ENCODE results near the gene MRPL38. TPM values are rescaled to one million over a fixed set of nuclear protein-coding genes. Genes with fewer than 3 reads are reported as not detected.

Gene MRPL38
- total RNA-seq, 2 experiments from 2014 or later, result 112 to 198 TPM

DNA sequence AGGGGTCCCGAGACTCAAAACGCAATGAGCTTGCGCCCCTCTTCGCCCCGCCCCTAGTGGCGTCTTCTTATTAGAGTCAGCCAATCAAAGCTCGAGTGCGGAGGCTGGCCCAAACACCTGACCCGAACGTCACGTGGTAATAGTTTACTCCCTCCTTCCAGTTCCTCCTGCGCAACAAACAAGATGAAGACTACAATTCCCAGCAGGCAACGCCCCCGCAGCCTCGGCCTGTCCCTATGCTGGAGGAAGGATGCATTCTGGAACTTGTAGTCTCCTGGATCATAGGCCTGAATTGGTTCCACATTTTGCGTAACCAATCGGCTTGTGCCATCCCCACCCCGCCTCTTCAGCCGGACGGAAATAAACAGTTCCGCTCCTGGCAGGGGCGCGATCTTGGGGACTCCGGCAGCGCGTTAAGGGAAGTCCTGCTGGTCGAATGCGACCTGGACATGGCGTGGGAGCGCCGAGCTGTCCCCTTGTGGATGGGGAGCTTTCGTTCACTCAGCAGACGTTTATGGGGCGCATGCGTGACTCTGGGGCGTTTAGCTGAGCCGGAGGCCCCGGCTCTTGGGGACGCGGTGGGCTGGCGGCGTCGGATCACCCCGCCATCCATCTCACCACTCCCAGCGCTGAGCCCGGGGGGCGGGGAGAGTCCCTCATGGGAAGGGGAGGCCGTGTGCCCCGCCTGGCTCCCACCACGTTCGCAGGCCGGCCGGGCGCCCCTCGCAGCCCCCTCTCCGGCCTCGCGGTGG is 49.2 kb downstream of the MRPL38 start, which contains the start of gene WBP2:
Gene WBP2, minus strand, starts transcription at position 26 of the 752 bp plus-strand sequence. CDS start 38 bp downstream, outside the sequence.
- Histone ChIP-seq H3K36me3 (ENCODE audit: insufficient read depth, low read length) (peaks cover 10% of the 10 kb centered on the region; the same call in 1 of the 2 replicates), H3K79me2 (ENCODE audit: insufficient read depth, low read depth, low read length) (peaks cover 17% of the 10 kb centered on the region; the same call in 1 of the 2 replicates), H2AFZ (ENCODE audit: low read length) (peak within 1 kb of the TSS; percentile 53; the same call in 1 of the 2 replicates), H3K9me3 (ENCODE audit: low read length) (no peaks in the 10 kb centered on the region), H3K4me3 (ENCODE audit: low read depth, low read length, poor library complexity, severe bottlenecking) (peak within 1 kb of the TSS; percentile 78), H3K9me2 (ENCODE audit: insufficient read depth, low read length) (no peaks in the 10 kb centered on the region), H3K4me2 (ENCODE audit: low read length) (peak within 1 kb of the TSS; percentile 90), H4K20me1 (ENCODE audit: insufficient read depth, low read length) (peaks cover 4% of the 10 kb centered on the region; the same call in 1 of the 2 replicates), H3K27ac (ENCODE audit: low read depth, low read length, poor library complexity, severe bottlenecking) (peak within 1 kb of the TSS; percentile 78), H3K4me1 (ENCODE audit: insufficient read depth, low read length, poor library complexity, severe bottlenecking) (peaks cover 33% of the 10 kb centered on the region)
- ChIA-PET CTCF (ENCODE audit: unreplicated experiment) (interaction anchor here (0.5 to 2.4 kb wide), 14 partner anchors 9 to 876 kb away, joined by 3 to 10 read pairs (median 4); partner anchors contain the start of gene TRIM65), POLR2A (interaction anchor here (0.5 to 2.6 kb wide), 21 partner anchors 9 to 248 kb away, joined by 3 to 28 read pairs (median 4); partner anchors contain the start of genes EXOC7, MRPL38, TRIM65 and UNK)
- no peak for TF ChIP-seq EZH2phosphoT487 (IDR thresholded peaks at IDR 0.05; ENCODE audit: borderline replicate concordance, low read depth, low read length)
- TF ChIP-seq, protein P1, sequence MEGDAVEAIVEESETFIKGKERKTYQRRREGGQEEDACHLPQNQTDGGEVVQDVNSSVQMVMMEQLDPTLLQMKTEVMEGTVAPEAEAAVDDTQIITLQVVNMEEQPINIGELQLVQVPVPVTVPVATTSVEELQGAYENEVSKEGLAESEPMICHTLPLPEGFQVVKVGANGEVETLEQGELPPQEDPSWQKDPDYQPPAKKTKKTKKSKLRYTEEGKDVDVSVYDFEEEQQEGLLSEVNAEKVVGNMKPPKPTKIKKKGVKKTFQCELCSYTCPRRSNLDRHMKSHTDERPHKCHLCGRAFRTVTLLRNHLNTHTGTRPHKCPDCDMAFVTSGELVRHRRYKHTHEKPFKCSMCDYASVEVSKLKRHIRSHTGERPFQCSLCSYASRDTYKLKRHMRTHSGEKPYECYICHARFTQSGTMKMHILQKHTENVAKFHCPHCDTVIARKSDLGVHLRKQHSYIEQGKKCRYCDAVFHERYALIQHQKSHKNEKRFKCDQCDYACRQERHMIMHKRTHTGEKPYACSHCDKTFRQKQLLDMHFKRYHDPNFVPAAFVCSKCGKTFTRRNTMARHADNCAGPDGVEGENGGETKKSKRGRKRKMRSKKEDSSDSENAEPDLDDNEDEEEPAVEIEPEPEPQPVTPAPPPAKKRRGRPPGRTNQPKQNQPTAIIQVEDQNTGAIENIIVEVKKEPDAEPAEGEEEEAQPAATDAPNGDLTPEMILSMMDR (conservative IDR thresholded peaks at IDR 0.05; ENCODE audit: low read length), result peak; percentile 92
- no TSS peak for BruUV-seq (replicated peaks)
- intact Hi-C loops (cut with micrococcal nuclease; ENCODE audit: unreplicated experiment), result loop anchor here (1.0 to 5.0 kb wide), 7 partner anchors 21 to 217 kb away; partner anchors contain the start of genes GALR2, MRPL38, RECQL5 and SAP30BP
- DNase-seq (ENCODE audit: low spot score), result peak; percentile 100

DNA sequence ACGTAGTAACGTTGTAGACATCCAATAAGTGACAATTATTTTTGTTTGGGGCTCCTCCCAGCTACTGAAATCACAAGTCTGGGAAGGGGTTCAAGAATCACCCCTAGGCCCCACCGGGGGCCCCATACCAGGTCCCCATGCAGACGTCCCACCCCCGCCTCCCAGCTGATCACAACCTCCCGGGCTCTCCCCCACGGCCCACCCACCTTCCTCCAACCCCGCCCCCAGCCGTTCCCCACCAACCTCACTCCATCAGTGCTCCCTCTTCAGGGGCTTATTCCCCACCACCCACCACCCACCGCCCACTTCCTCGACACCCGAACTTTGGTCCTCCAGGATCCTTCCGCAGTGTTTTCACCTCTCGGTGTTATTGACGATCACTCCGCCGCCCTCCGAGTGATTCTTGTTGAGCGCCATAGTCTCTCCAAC is 49.8 kb downstream of the MRPL38 start:
- H4K20me1 ChIP-seq (ENCODE audit: insufficient read depth, low read length), result peaks cover 4% of the 10 kb centered on the region; the same call in 1 of the 2 replicates
- H3K4me1 ChIP-seq (ENCODE audit: insufficient read depth, low read length, poor library complexity, severe bottlenecking), result peaks cover 33% of the 10 kb centered on the region
- no peaks in the 10 kb centered on the region for H3K9me3 ChIP-seq (ENCODE audit: low read length)
- no peaks in the 10 kb centered on the region for H3K9me2 ChIP-seq (ENCODE audit: insufficient read depth, low read length)
- ChIA-PET CTCF (ENCODE audit: unreplicated experiment) (interaction anchor here (0.6 to 2.4 kb wide), 10 partner anchors 9 to 651 kb away, joined by 3 to 10 read pairs (median 4); partner anchors contain the start of gene TRIM65), POLR2A (interaction anchor here (0.5 to 2.6 kb wide), 19 partner anchors 8 to 249 kb away, joined by 3 to 28 read pairs (median 4); partner anchors contain the start of genes EXOC7, MRPL38, TRIM65 and UNK)
- peak overlapping the region; percentile 7 for H3K27ac ChIP-seq (ENCODE audit: low read depth, low read length, poor library complexity, severe bottlenecking)
- peak overlapping the region; percentile 90 for H3K4me2 ChIP-seq (ENCODE audit: low read length)
- no peak overlapping the region for H2AFZ ChIP-seq (ENCODE audit: low read length)
- no peak for DNase-seq (ENCODE audit: low spot score)
- TF ChIP-seq, protein P1 (conservative IDR thresholded peaks at IDR 0.05; ENCODE audit: low read length), result no peak
- no peak for TF ChIP-seq EZH2phosphoT487 (IDR thresholded peaks at IDR 0.05; ENCODE audit: borderline replicate concordance, low read depth, low read length)
- H3K79me2 ChIP-seq (ENCODE audit: insufficient read depth, low read depth, low read length), result peaks cover 17% of the 10 kb centered on the region; the same call in 1 of the 2 replicates
- intact Hi-C loops (cut with micrococcal nuclease; ENCODE audit: unreplicated experiment), result loop anchor here (1.0 to 5.0 kb wide), 7 partner anchors 21 to 217 kb away; partner anchors contain the start of genes GALR2, MRPL38, RECQL5 and SAP30BP
- peak overlapping the region; percentile 78 for H3K4me3 ChIP-seq (ENCODE audit: low read depth, low read length, poor library complexity, severe bottlenecking)
- peaks cover 13% of the 10 kb centered on the region; the same call in 1 of the 2 replicates for H3K36me3 ChIP-seq (ENCODE audit: insufficient read depth, low read length)
- no TSS peak for BruUV-seq (replicated peaks)
